Stimulated activated CD4-positive, alpha-beta T cell treated with anti-CD3 and anti-CD28 coated beads, Interleukin-12 subunit alpha, Interleukin-12 subunit beta, amount 100 ng/mL, for 24 hours (primary cell): Measurements from ENCODE around the gene GOLGA6A.

Source experiments
- DNase-seq, 2 experiments: peaks; one replicate each; pipeline ENCODE4 v3.0.0-alpha.2; 2020; ENCODE audit warnings: low read depth in 2 of 2

Gene GOLGA6A

DNA sequence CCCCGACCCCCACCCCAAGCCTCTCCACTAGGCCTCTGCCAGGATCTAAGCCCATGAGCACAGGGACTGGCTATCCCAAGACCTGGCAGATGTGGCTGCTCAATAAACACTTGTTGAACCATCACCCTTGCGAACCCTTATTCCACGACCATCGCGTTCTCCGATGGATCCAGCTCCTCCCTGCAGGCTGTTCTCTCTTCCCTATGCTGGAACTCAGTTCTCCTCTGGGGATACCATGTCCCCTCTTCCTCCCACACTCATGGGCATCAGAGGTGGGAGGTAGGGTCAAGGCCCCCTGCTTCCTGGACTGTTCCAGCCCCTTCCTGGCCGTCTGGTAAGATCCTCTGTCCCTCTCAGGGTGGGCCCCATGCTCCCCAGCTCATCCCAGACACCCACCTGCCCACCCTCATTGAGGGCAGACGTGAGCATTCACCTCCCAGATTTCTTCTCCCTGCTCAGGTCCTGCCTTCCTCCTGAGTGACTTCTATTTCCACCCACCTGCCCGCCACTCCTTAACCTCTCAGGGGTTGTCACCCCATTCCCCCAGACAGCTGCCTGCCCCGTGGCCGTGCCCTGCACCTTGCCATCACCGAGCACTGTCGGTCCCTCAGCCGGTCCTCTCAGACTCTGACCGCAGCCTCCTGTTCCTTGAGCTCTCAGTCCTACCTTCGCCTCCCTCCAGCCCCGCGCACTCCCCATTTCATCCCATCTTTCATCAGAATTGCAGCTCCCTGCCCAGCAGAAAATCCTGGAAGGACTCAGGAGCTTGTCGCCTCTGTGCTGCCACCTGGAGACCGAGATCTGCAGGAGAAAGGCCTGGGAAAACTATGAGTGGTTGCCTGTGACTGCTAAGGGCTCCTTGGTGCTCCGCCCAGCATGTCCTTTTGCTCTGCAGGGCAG is 45.8 kb downstream of the GOLGA6A start:
- no peak for DNase-seq

DNA sequence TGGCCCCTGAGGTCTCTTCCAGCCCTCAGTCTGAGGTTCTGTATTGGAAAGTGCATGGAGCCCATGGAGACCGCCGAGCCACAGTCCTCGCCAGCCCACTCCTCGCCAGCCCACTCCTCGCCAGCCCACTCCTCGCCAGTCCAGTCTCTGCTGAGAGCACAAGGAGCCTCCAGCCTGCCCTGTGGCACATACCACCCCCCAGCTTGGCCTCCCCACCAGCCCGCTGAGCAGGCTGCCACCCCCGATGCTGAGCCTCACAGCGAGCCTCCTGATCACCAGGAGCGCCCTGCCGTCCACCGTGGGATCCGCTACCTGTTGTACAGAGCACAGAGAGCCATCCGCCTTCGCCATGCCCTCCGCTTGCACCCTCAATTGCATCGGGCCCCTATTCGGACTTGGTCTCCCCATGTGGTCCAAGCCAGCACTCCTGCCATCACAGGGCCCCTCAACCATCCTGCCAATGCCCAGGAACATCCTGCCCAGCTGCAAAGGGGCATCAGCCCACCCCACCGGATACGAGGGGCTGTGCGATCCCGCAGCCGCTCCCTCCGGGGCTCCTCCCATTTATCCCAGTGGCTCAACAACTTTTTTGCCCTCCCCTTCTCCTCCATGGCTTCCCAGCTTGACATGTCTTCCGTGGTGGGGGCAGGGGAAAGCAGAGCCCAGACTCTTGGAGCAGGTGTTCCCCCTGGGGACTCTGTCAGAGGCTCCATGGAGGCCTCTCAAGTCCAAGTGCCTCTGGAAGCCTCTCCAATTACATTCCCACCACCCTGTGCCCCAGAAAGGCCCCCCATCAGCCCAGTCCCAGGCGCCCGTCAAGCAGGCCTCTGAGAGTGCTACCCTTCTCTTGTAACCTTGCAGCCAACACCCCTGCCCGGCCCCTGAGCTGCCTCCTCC is 47.0 kb downstream of the GOLGA6A start:
- DNase-seq = no peak

- DNase-seq = no peak
These were observed 48.1 kb downstream of the GOLGA6A start for GRCh38 chr15:74034206-74034755.

DNA sequence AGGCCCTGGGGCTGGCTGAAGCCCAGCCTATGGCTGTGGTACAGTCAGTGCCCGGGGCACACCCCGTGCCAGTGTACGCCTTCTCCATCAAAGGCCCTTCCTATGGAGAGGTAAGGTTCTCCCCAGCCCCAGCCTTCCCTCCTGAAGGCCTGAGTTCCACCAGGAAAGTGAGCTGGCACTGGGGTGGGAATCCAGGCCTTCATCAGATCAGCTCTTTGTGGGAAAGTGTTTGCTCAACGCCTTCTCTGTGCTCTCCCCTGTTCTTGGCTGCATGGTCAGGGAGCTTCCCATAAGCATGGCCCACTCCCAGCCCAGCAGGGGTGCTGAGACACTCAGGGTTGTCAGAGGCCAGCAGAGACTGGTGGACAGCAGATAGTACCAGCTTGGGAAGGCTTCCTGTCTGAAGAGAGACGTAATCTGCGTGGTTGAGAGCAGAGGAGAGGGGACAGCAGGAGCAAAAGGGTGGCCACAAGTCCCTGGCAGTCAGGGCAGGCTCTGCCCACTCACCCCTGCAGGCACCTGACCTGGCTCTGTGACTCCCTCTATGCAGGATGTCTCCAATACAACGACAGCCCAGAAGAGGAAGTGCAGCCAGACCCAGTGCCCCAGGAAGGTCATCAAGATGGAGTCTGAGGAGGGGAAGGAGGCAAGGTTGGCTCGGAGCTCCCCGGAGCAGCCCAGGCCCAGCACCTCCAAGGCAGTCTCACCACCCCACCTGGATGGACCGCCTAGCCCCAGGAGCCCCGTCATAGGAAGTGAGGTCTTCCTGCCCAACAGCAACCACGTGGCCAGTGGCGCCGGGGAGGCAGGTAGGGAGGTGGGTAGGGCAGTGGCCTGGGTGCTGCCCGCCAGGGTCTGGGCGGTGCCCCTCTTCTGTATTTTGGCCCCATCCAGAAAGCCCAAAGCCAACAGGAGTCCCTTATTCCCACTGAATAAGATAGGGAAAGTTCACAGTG is 49.5 kb downstream of the GOLGA6A start:
- no peak for DNase-seq

GRCh38 chr15:74032046-74032445 is 50.3 kb downstream of the GOLGA6A start:
- DNase-seq = no peak

- no peak for DNase-seq
These were observed 53.7 kb downstream of the GOLGA6A start for GRCh38 chr15:74028646-74029045.

- DNase-seq = no peak
These were observed 54.7 kb downstream of the GOLGA6A start for GRCh38 chr15:74027688-74028087.

DNA sequence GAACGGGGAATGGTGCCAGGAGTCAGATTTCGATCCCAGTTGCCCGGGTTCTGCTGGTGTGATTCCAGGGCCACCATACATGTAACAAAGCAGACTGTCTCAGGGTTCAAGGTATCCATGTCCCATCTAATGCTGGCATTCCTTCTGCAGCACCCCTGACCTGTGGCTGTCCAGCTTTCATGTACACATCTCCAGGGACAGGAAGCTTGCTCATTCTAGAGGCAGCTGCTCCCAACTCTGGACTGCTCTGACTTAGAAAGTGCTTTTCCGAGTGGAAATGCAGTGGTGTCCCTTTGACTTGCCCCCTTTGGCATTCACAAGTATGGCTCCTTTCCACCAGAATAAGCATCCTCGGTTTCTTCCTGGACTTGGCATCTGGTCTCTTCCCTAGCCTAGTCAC is 56.9 kb downstream of the GOLGA6A start:
- no peak for DNase-seq

GRCh38 chr15:74024687-74025086 is 57.7 kb downstream of the GOLGA6A start:
- DNase-seq = no peak

DNA sequence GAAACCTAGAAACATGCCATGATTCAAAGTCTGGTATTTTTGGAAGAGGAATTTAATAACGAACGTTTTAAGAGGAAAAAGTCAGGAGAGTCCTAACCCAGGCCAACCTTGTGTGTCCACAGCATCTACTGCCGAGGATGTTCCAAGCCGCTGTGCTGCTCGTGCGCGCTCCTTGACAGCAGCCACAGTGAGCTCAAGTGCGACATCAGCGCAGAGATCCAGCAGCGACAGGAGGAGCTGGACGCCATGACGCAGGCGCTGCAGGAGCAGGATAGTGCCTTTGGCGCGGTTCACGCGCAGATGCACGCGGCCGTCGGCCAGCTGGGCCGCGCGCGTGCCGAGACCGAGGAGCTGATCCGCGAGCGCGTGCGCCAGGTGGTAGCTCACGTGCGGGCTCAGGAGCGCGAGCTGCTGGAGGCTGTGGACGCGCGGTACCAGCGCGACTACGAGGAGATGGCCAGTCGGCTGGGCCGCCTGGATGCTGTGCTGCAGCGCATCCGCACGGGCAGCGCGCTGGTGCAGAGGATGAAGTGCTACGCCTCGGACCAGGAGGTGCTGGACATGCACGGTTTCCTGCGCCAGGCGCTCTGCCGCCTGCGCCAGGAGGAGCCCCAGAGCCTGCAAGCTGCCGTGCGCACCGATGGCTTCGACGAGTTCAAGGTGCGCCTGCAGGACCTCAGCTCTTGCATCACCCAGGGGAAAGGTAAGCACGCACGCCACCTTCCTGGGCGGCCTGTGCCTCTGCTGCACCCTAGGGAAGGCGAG is 59.5 kb downstream of the GOLGA6A start:
- no peak for DNase-seq
